ENCODE data around the gene MOSPD2.

DNA sequence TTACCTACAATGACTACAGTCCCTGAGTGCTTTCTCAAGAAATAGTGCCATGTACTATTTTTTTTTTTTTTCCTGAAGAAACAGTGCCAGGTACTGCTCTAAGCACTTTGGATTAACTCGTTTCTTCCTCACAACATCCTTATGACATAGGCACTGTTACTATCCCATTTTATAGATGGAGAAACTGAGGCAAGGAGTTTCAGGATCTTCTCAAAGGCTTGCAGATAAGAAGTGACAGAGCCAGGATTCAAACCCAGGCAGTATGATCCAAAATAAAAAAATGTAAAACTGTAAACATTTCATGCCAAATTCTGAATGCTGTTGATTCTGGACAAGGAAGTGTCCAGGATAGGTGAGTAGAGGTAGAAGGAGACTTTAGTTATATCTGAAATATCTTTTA, 1.5 kb upstream of the MOSPD2 start:
- no peak for TF ChIP-seq POLR2A (IDR thresholded peaks at IDR 0.05; ENCODE audit: low read length)
- no peak for TF ChIP-seq GATA1 (IDR thresholded peaks at IDR 0.05; ENCODE audit: low read depth, low read length)

Measured in erythroblast (primary cell).